Astrocyte of the cerebellum (primary cell): ENCODE measurements around the gene ARSI.

Experiments used
- DNase-seq: peaks from one replicate; pipeline ENCODE4 v3.0.0-alpha.2; 2011; ENCODE audit warnings: low read depth
- H3K4me3 ChIP-seq: 2 replicates; pipeline ENCODE4 v1.5.1; 2011; ENCODE audit warnings: mild to moderate bottlenecking, low read depth, low read length, moderate library complexity
- CTCF ChIP-seq: IDR thresholded peaks from 2 replicates; pipeline ENCODE4 v1.5.1; 2012; ENCODE audit warnings: low read length, low read depth, moderate library complexity, mild to moderate bottlenecking; ENCODE audit errors: missing control alignments
- in situ Hi-C: cut with HindIII; loops from 2 replicates; pipeline ENCODE4 v1.10.0; 2017; ENCODE audit warnings: low sequenced_read_pairs

Gene ARSI

GRCh38 chr5:150246835-150247234 lies 55.9 kb downstream of the ARSI start:
- no peak for DNase-seq
- no peak overlapping the region for H3K4me3 ChIP-seq
- no peak for TF ChIP-seq CTCF
- in situ Hi-C loops = no loop called here

GRCh38 chr5:150246429-150246828 lies 56.3 kb downstream of the ARSI start:
- in situ Hi-C loops = no loop called here
- DNase-seq = no peak
- no peak for TF ChIP-seq CTCF
- no peak overlapping the region for H3K4me3 ChIP-seq
